PC-3 (cell line): Measurements from ENCODE around the gene NUTM1.

Source experiments
- EZH2 ChIP-seq: fragments of 300-600 bp; sonication (generic); IDR thresholded peaks from one replicate; pipeline ENCODE4 v1.6.1; 2017; ENCODE audit warnings: antibody characterized with exemption, mild to moderate bottlenecking, low read length; ENCODE audit not compliant: unreplicated experiment
- TF ChIP-seq, protein P1 (sequence below): fragments of 300-600 bp; sonication (generic); conservative IDR thresholded peaks from 2 replicates; pipeline ENCODE4 v1.5.1; 2017; ENCODE audit warnings: antibody characterized with exemption, low read depth, mild to moderate bottlenecking, low read length

DNA sequence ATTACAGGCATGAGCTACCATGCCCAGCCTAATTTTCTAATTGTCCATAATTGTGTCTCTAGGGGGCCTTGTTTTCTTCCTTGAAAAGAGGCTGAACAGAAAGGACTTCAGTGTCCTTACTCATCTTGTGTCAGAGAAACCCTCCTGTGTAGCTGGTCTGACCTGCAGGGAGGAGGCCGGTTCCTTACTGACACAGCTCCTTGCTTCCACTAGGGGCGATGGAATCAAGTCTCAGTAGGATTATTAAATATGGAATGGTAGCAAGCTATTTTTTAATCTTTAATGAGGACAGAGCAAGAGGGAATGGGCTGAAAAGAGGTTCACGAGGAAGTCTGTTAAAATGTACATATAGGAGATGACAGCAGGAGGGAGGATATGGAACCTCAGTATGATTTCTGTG is 15.3 kb downstream of the NUTM1 start:
- TF ChIP-seq, protein P1, sequence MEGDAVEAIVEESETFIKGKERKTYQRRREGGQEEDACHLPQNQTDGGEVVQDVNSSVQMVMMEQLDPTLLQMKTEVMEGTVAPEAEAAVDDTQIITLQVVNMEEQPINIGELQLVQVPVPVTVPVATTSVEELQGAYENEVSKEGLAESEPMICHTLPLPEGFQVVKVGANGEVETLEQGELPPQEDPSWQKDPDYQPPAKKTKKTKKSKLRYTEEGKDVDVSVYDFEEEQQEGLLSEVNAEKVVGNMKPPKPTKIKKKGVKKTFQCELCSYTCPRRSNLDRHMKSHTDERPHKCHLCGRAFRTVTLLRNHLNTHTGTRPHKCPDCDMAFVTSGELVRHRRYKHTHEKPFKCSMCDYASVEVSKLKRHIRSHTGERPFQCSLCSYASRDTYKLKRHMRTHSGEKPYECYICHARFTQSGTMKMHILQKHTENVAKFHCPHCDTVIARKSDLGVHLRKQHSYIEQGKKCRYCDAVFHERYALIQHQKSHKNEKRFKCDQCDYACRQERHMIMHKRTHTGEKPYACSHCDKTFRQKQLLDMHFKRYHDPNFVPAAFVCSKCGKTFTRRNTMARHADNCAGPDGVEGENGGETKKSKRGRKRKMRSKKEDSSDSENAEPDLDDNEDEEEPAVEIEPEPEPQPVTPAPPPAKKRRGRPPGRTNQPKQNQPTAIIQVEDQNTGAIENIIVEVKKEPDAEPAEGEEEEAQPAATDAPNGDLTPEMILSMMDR = peak; percentile 62
- TF ChIP-seq EZH2 = no peak
